DND-41 (cell line): Measurements from ENCODE around the gene ITGB2.

Experiments used
- ATAC-seq: fragments of 200-7000 bp; cut with Tn5 transposase; 3 replicates; pipeline ENCODE4 v1.9.1; 2021; ENCODE audit warnings: low read depth; ENCODE audit not compliant: insufficient read depth
- DNase-seq: peaks from one replicate; pipeline ENCODE4 v3.0.0-alpha.2; 2020
- H2AFZ ChIP-seq: 2 replicates; pipeline ENCODE4 v1.6.0; 2012; ENCODE audit warnings: low read depth, low read length
- H3K27ac ChIP-seq: 2 replicates; pipeline ENCODE4 v1.5.1; 2012; ENCODE audit warnings: low read length, inconsistent platforms
- H3K27me3 ChIP-seq: fragments of 200-600 bp; sonication (generic); 2 replicates; pipeline ENCODE4 v1.6.0; 2012; ENCODE audit warnings: low read length, mild to moderate bottlenecking, inconsistent platforms; ENCODE audit not compliant: insufficient read depth, poor library complexity
- H3K36me3 ChIP-seq: 2 replicates; pipeline ENCODE4 v1.5.1; 2012; ENCODE audit warnings: low read length, inconsistent platforms; ENCODE audit not compliant: insufficient read depth
- H3K4me1 ChIP-seq: 2 replicates; pipeline ENCODE4 v1.5.1; 2012; ENCODE audit warnings: mild to moderate bottlenecking, low read length; ENCODE audit not compliant: insufficient read depth
- H3K4me2 ChIP-seq: 2 replicates; pipeline ENCODE4 v1.6.0; 2012; ENCODE audit warnings: mild to moderate bottlenecking, moderate library complexity, low read length, inconsistent platforms; ENCODE audit not compliant: insufficient read depth
- H3K4me3 ChIP-seq, 2 experiments: fragments of 200-600 bp in 1 of 2; shearing (Covaris generic) in 1 of 2; 2 replicates each; pipeline ENCODE4 v1.5.1; 2012 to 2016; ENCODE audit warnings: inconsistent platforms in 2 of 2, low read length in 2 of 2, mild to moderate bottlenecking in 2 of 2, low read depth in 1 of 2, moderate library complexity in 1 of 2
- H3K79me2 ChIP-seq: 2 replicates; pipeline ENCODE4 v1.6.0; 2012; ENCODE audit warnings: low read length, inconsistent platforms; ENCODE audit not compliant: insufficient read depth
- H3K9ac ChIP-seq: 2 replicates; pipeline ENCODE4 v1.6.0; 2012; ENCODE audit warnings: low read depth, mild to moderate bottlenecking, inconsistent platforms, low read length, moderate library complexity
- H3K9me3 ChIP-seq: 2 replicates; pipeline ENCODE4 v1.5.1; 2012; ENCODE audit warnings: low read length, moderate library complexity, mild to moderate bottlenecking, inconsistent platforms; ENCODE audit not compliant: insufficient read depth, severe bottlenecking
- H4K20me1 ChIP-seq: 2 replicates; pipeline ENCODE4 v1.6.0; 2012; ENCODE audit warnings: low read length; ENCODE audit not compliant: insufficient read depth
- EZH2 ChIP-seq: IDR thresholded peaks from 3 replicates; pipeline ENCODE4 v1.6.1; 2012; ENCODE audit warnings: borderline replicate concordance, low read depth, mild to moderate bottlenecking, moderate library complexity, low read length, inconsistent platforms; ENCODE audit not compliant: severe bottlenecking
- TF ChIP-seq, protein P1 (sequence below): IDR thresholded peaks from 2 replicates; pipeline ENCODE4 v1.5.1; 2012; ENCODE audit warnings: borderline replicate concordance, low read length, moderate library complexity, mild to moderate bottlenecking; ENCODE audit not compliant: poor library complexity, severe bottlenecking; ENCODE audit errors: extremely low read depth

The ITGB2 gene

DNA sequence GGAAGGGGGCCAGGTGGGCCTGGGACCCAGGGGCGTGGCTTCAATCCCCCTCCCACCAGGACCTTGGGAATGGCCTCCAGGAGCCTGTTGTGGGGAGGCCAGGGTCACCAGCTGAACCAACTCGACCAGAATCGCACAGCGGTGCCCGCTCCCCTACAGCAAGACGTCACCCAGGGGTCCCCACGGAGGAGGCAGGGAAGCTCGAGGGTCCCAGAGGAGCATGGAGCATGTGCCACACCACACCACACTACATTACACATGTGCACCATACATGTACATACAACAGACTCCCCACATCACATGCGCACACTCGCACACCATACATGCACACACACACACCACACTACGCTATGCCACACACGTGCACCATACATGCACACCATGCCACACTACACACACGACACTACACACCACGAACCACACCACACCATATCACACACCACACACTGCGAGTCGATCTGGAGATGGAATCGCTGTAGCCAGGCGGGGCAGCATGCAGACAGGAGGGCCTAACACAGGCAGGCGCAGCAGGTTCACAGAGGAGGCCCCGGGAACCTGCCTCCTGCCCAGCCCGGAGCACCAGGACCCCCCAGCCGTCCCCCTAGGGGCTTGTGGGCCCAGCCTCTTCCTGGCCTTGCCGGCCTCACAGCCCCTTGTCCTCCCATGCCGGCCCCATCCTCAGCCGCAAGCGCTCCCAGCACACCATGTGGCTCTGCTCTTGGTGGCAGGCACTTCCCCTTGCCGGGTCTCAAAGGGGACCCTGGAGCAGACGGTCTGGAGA, 596 bp downstream of the ITGB2 start:
- ATAC-seq: peak; percentile 55
- Histone ChIP-seq H3K9ac (peak overlapping the region; percentile 80), H3K4me1 (peaks cover 55% of the 10 kb centered on the region), H3K79me2 (peaks cover 46% of the 10 kb centered on the region), H4K20me1 (peaks cover 17% of the 10 kb centered on the region), H3K9me3 (no peaks in the 10 kb centered on the region), H3K27ac (peak overlapping the region; percentile 82), H3K27me3 (no peaks in the 10 kb centered on the region), H2AFZ (peak overlapping the region; percentile 62), H3K4me2 (peak overlapping the region; percentile 100), H3K36me3 (peaks cover 23% of the 10 kb centered on the region), H3K4me3 (peak overlapping the region; percentile 51 to 95; a peak in 3 of 4 replicates)
- no peak for TF ChIP-seq EZH2
- TF ChIP-seq, protein P1, sequence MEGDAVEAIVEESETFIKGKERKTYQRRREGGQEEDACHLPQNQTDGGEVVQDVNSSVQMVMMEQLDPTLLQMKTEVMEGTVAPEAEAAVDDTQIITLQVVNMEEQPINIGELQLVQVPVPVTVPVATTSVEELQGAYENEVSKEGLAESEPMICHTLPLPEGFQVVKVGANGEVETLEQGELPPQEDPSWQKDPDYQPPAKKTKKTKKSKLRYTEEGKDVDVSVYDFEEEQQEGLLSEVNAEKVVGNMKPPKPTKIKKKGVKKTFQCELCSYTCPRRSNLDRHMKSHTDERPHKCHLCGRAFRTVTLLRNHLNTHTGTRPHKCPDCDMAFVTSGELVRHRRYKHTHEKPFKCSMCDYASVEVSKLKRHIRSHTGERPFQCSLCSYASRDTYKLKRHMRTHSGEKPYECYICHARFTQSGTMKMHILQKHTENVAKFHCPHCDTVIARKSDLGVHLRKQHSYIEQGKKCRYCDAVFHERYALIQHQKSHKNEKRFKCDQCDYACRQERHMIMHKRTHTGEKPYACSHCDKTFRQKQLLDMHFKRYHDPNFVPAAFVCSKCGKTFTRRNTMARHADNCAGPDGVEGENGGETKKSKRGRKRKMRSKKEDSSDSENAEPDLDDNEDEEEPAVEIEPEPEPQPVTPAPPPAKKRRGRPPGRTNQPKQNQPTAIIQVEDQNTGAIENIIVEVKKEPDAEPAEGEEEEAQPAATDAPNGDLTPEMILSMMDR: peak; percentile 28
- DNase-seq: peak; percentile 47

DNA sequence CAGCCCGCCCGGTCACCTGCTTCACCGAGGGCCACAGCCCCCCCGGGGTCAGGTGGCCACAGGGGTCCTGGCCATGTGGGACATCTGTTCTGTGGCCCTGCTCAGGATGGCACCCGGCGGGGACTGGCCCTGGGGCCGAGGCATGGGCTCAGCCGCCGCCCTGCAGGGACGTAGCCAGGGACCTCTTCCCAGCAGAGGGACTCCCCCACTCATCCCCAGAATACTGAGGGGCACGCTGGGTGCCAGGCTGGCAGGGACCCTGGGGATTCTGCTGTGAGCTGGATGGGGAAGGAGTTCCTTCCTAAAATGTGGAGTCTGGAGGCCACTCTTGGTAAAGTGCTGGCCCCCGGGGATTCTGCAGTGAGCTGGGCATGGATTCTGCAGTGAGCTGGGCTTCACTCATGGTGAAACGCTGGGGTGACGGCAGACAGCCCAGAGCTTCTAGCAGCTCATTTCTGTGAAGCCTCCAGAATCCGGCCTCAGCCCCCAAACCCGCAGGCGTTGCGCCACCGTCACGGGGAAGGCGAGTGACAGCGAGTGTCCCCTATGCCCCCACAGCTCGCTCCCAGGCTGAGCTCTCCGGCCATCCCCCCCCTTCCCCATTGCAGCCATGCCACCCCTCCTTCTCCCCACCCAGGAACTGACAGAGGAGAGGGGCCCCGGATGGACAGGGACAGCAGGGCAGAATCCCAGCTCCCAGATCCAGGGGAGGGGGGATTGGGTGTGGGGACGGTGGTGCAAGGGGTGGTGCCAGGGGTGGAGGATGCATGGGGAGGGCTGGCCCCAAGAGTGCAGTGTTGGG, 1.4 kb downstream of the ITGB2 start:
- peak overlapping the region; percentile 80 for H3K9ac ChIP-seq
- H3K4me2 ChIP-seq: peak overlapping the region; percentile 100
- peaks cover 23% of the 10 kb centered on the region for H3K36me3 ChIP-seq
- H3K27ac ChIP-seq: peak overlapping the region; percentile 82
- peaks cover 46% of the 10 kb centered on the region for H3K79me2 ChIP-seq
- no peak overlapping the region for H2AFZ ChIP-seq
- ATAC-seq: no peak
- no peaks in the 10 kb centered on the region for H3K27me3 ChIP-seq
- peak overlapping the region; percentile 51 to 95; a peak in 3 of 4 replicates for H3K4me3 ChIP-seq
- peaks cover 17% of the 10 kb centered on the region for H4K20me1 ChIP-seq
- H3K9me3 ChIP-seq: no peaks in the 10 kb centered on the region
- TF ChIP-seq, protein P1: no peak
- no peak for TF ChIP-seq EZH2
- H3K4me1 ChIP-seq: peaks cover 56% of the 10 kb centered on the region
- no peak for DNase-seq

DNA sequence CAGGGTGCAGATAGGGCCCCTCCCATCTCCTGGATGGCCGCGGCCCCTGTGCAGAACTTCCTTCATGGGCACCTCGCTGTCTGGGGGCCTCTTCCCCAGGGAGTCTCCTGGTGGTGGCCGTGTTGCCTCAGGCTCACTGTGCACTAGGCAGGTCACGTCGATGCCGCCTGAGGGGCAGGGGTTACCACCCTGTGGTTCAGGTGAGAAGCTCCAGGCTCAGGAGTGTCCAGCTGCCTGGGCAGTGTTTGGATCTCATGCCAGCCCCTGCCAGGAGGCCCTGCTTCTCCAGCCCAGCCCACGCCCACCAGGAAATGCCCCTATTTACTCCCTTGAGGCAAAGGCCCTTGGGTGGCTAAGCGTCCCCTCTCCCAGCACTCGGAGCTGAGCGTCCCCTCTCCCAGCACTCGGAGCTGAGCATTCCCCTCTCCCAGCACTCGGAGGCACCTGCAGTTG, 2.1 kb downstream of the ITGB2 start:
- Histone ChIP-seq H3K4me2 (peak overlapping the region; percentile 25; the same call in 1 of the 2 replicates), H3K4me1 (peaks cover 63% of the 10 kb centered on the region), H2AFZ (no peak overlapping the region), H3K9me3 (no peaks in the 10 kb centered on the region), H3K9ac (peak overlapping the region; percentile 80; the same call in 1 of the 2 replicates), H3K79me2 (peaks cover 51% of the 10 kb centered on the region), H4K20me1 (peaks cover 18% of the 10 kb centered on the region), H3K36me3 (peaks cover 23% of the 10 kb centered on the region), H3K27me3 (no peaks in the 10 kb centered on the region), H3K27ac (0 out of 2 replicates have a peak overlapping the region, but pooled peaks have one; percentile 16), H3K4me3 (no peak overlapping the region)
- no peak for ATAC-seq
- DNase-seq: no peak
- TF ChIP-seq, protein P1: no peak
- TF ChIP-seq EZH2: no peak
